PFSK-1 (cell line): ENCODE results near the gene TMEM132D.

Experiments
- FOXP2 ChIP-seq: optimal IDR thresholded peaks from 2 replicates; pipeline ENCODE3; 2011; ENCODE audit warnings: borderline replicate concordance, control low read depth, inconsistent platforms; ENCODE audit not compliant: insufficient read depth; ENCODE audit errors: extremely low read length, extremely low read depth
- POLR2AphosphoS5 ChIP-seq: IDR thresholded peaks from 2 replicates; pipeline ENCODE4 v1.6.1; 2012; ENCODE audit warnings: low read depth, mild to moderate bottlenecking, control low read depth, low read length, moderate library complexity
- REST ChIP-seq, 2 experiments: IDR thresholded peaks; 2 replicates each; pipeline versions ENCODE4 v1.6.1 to v1.8.0; 2011 to 2012; ENCODE audit warnings: low read depth in 2 of 2, low read length in 2 of 2, control low read depth in 1 of 2, inconsistent platforms in 1 of 2, mild to moderate bottlenecking in 1 of 2, moderate library complexity in 1 of 2; ENCODE audit not compliant: insufficient read depth in 1 of 2
- SIN3A ChIP-seq: IDR thresholded peaks from 2 replicates; pipeline ENCODE4 v1.6.1; 2012; ENCODE audit warnings: mild to moderate bottlenecking, low read length, moderate library complexity, borderline replicate concordance; ENCODE audit not compliant: insufficient read depth
- TAF1 ChIP-seq: IDR thresholded peaks from 2 replicates; pipeline ENCODE4 v1.6.1; 2012; ENCODE audit warnings: low read length, control low read depth, borderline replicate concordance; ENCODE audit not compliant: insufficient read depth

GRCh38 chr12:129635021-129635685 is 268.7 kb downstream of the TMEM132D start:
- TF ChIP-seq POLR2AphosphoS5 (no peak), REST (IDR thresholded peaks at IDR 0.05; ENCODE audit: insufficient read depth in 1 of 2, low read depth in 2 of 2, low read length in 2 of 2) (no peak), TAF1 (no peak), FOXP2 (no peak), SIN3A (no peak)
